Heart left ventricle (tissue), 16 donors: ENCODE measurements around the gene LTA. TPM values are rescaled to one million over a fixed set of nuclear protein-coding genes. Genes with fewer than 3 reads are reported as not detected.

Source experiments
- ATAC-seq, 4 donors: fragments of 200-7000 bp; cut with Tn5 transposase; one replicate each; pipeline ENCODE4 v1.9.1; 2020 to 2022; ENCODE audit warnings: moderate library complexity in 4 of 4, mild to moderate bottlenecking in 3 of 4, moderate number of reproducible peaks in 1 of 4
- DNase-seq, 5 donors: peaks; one replicate each; pipeline ENCODE4 v3.0.0-alpha.2; 2020
- H3K27ac ChIP-seq, 12 donors: fragments of 200-600 bp; sonication (generic) in 4 of 12; one replicate each; pipeline versions ENCODE4 v1.5.0 to v1.8.0; 2016 to 2022; ENCODE audit warnings: mild to moderate bottlenecking in 2 of 12
- H3K27me3 ChIP-seq, 9 donors: fragments of 200-600 bp; sonication (generic) in 2 of 9; one replicate each; pipeline versions ENCODE4 v1.5.1 to v1.8.0; 2016 to 2022; ENCODE audit warnings: mild to moderate bottlenecking in 3 of 9
- H3K36me3 ChIP-seq, 9 donors: fragments of 200-600 bp; sonication (generic) in 2 of 9; one replicate each; pipeline versions ENCODE4 v1.5.0 to v1.8.0; 2018 to 2022; ENCODE audit warnings: mild to moderate bottlenecking in 2 of 9
- H3K4me1 ChIP-seq, 12 donors: fragments of 200-600 bp; sonication (generic) in 4 of 12; one replicate each; pipeline versions ENCODE4 v1.5.0 to v1.8.0; 2016 to 2022; ENCODE audit warnings: mild to moderate bottlenecking in 3 of 12
- H3K4me3 ChIP-seq, 12 donors: fragments of 200-600 bp; sonication (generic) in 4 of 12; one replicate each; pipeline versions ENCODE4 v1.5.0 to v1.8.0; 2017 to 2022; ENCODE audit warnings: mild to moderate bottlenecking in 9 of 12, moderate library complexity in 4 of 12
- H3K9me3 ChIP-seq, 12 donors: fragments of 200-600 bp; sonication (generic) in 4 of 12; one replicate each; pipeline versions ENCODE4 v1.5.0 to v1.8.0; 2016 to 2022; ENCODE audit warnings: mild to moderate bottlenecking in 1 of 12
- CTCF ChIP-seq, 12 donors: fragments of 200-600 bp; sonication (generic) in 4 of 12; IDR thresholded peaks; one replicate each; pipeline versions ENCODE4 v1.5.0 to v1.8.0; 2018 to 2022; ENCODE audit warnings: antibody characterized with exemption in 12 of 12, mild to moderate bottlenecking in 5 of 12
- POLR2A ChIP-seq, 2 donors: fragments of 450-650 bp; IDR thresholded peaks; one replicate each; pipeline ENCODE4 v1.6.1; 2017; ENCODE audit warnings: antibody characterized with exemption in 2 of 2, mild to moderate bottlenecking in 2 of 2, moderate library complexity in 2 of 2
- WGBS, 4 donors: extraction: QIAGEN DNeasy Blood & Tissue Kit in 2 of 4; methylation state at CpG; one replicate each; pipeline versions ENCODE4 v1.1.5 to v1.1.7; 2013 to 2018; 5-methylcytosine and 5-hydroxymethylcytosine counted together
- intact Hi-C, 10 donors: fragments of 100-400 bp; cut with DNase I; formaldehyde crosslinking; loops; one replicate each; pipeline versions ENCODE4 v1.11.1 to v1.14.2; 2022
- polyA plus RNA-seq, 2 donors: library from polyadenylated mRNA; stranded (reverse); fragments of 200-250 nt; gene quantifications; one replicate each; pipeline ENCODE4 v1.2.3, GENCODE V29; 2013
- total RNA-seq, 9 donors: library from RNA; depleted of rRNA in 2 of 9; stranded (reverse); fragments of >200 nt in 2 of 9; fragmentation: NEBNext Ultra II Directional in 3 of 9; extraction: Animal tissue kit (Norgen Biotek cat#: 25700) in 3 of 9; gene quantifications; one replicate each; pipeline versions ENCODE4 v1.1.0 to v1.2.4, GENCODE V29; 2016 to 2023
- donor health status: ischemic (EF 13 %, LVEDD 7.1; RV severe dilation, severe dysfunction).
- donor health status: healthy with polysubstance abuse.
- donor health status: DM: no; HTN: yes; CAD: no.
- donor health status: DM: no; HTN: no; CAD: no.
- donor health status: ischemic (EF 25% LVEDD 6.9; RV normal size, moderate dysfunction).
- donor health status: ischemic (EF 25% LVEDD 5.7; RV mildly dilated, moderate dysfunction).
- donor health status: healthy.
- donor health status: DM: yes; HTN: yes; CAD: no.
- donor health status: ischemic (EF 35%, LVEDD 5.7; RV mildly dilated, moderate dysfunction).
- donor health status: nonischemic (EF 11% LVEDD 7.7; RV severe dilation, severe dysfunction).
- donor health status: DM: yes; HTN: yes; CAD: no.
- donor health status: PGD.
- donor health status: ischemic (EF 29% LVEDD 5.4; RV normal size, mild dysfunction).
- donor health status: nonischemic (EF 23%, LVEDD 6.1; RV moderate dilation, normal function).

The LTA gene
- total and polyA plus RNA-seq, 11 donors: 0.07 to 0.64 (median 0.18) TPM; not detected in 8

GRCh38 chr6:31558631-31559500 is 13.2 kb upstream of the LTA start:
- Histone ChIP-seq H3K27ac (peak overlapping the region; percentile 7 to 90 (median 78)), H3K27me3 (no peaks in the 10 kb centered on the region), H3K9me3 (no peaks in the 10 kb centered on the region), H3K4me3 (peak overlapping the region in 2 of 12 donors; percentile 15 to 40), H3K4me1 (peaks cover 7 to 78% (median 35%) of the 10 kb centered on the region in 12 donors), H3K36me3 (peaks cover 0 to 48% (median 27%) of the 10 kb centered on the region in 9 donors)
- ATAC-seq (peak; percentile 26 to 64 (median 40)), DNase-seq (peak in 2 of 5 donors; percentile 51 to 61)
- TF ChIP-seq CTCF (IDR thresholded peaks at IDR 0.05) (no peak), POLR2A (IDR thresholded peaks at IDR 0.05) (no peak)
- WGBS, 4 donors: 69 to 80% (median 73%) methylated on average over 14 of the region's 14 CpGs
- intact Hi-C loops: no loop called here

- 44 to 56% (median 50%) methylated on average over 4 of the region's 4 CpGs for WGBS, 4 donors
- Histone ChIP-seq H3K4me3 (peak overlapping the region in 3 of 12 donors; percentile 5 to 38 (median 15)), H3K9me3 (no peaks in the 10 kb centered on the region), H3K36me3 (peaks cover 0 to 42% (median 20%) of the 10 kb centered on the region in 9 donors), H3K4me1 (peaks cover 7 to 80% (median 35%) of the 10 kb centered on the region in 12 donors), H3K27ac (peak overlapping the region; percentile 7 to 90 (median 78)), H3K27me3 (no peaks in the 10 kb centered on the region)
- TF ChIP-seq CTCF (IDR thresholded peaks at IDR 0.05) (no peak), POLR2A (IDR thresholded peaks at IDR 0.05) (no peak)
- DNase-seq: no peak
- intact Hi-C loops: no loop called here
- no peak for ATAC-seq
Observed at GRCh38 chr6:31559606-31559957, 12.5 kb upstream of the LTA start.

GRCh38 chr6:31559958-31560696 is 12.0 kb upstream of the LTA start:
- H3K27me3 ChIP-seq: no peaks in the 10 kb centered on the region
- H3K4me3 ChIP-seq: peak overlapping the region in 3 of 12 donors; percentile 3 to 38 (median 15)
- H3K27ac ChIP-seq: peak overlapping the region; percentile 7 to 90 (median 78)
- DNase-seq: peak; percentile 74 to 87 (median 84)
- intact Hi-C loops: loop anchor here in 1 of 10 donors (2.0 kb wide), 1 partner anchor 21 kb away; no protein-coding TSS in a partner anchor
- TF ChIP-seq POLR2A (IDR thresholded peaks at IDR 0.05) (no peak), CTCF (IDR thresholded peaks at IDR 0.05) (peak in 1 of 12 donors; percentile 19)
- 33 to 38% (median 36%) methylated on average over 7 of the region's 7 CpGs for WGBS, 4 donors
- peaks cover 0 to 37% (median 20%) of the 10 kb centered on the region in 9 donors for H3K36me3 ChIP-seq
- H3K9me3 ChIP-seq: no peaks in the 10 kb centered on the region
- ATAC-seq: peak; percentile 59 to 93 (median 87)
- H3K4me1 ChIP-seq: peaks cover 7 to 80% (median 35%) of the 10 kb centered on the region in 12 donors

GRCh38 chr6:31560697-31561058 is 11.4 kb upstream of the LTA start:
- H3K4me1 ChIP-seq: peaks cover 7 to 80% (median 35%) of the 10 kb centered on the region in 12 donors
- TF ChIP-seq CTCF (IDR thresholded peaks at IDR 0.05) (no peak), POLR2A (IDR thresholded peaks at IDR 0.05) (no peak)
- peak overlapping the region in 1 of 12 donors; percentile 38 for H3K4me3 ChIP-seq

More at GRCh38 chr6:31560697-31561058, 11.4 kb upstream of the LTA start:
- ATAC-seq: no peak
- Histone ChIP-seq H3K27me3 (no peaks in the 10 kb centered on the region), H3K9me3 (no peaks in the 10 kb centered on the region), H3K27ac (peak overlapping the region; percentile 7 to 90 (median 78)), H3K36me3 (peaks cover 0 to 35% (median 20%) of the 10 kb centered on the region in 9 donors)
- no peak for DNase-seq
- intact Hi-C loops: loop anchor here in 1 of 10 donors (2.0 kb wide), 1 partner anchor 20 kb away; no protein-coding TSS in a partner anchor
